HL-60/S4 treated with phorbol 12-myristate 13-acetate at 8.2 ng/mL for 4 days and 3 days (cell line): ENCODE measurements around the gene CPEB2.
"Not testable (repeated sequence)": the region's sequence is repeated elsewhere in the genome, so short reads cannot be mapped to it uniquely, and the experiment has no call there.

Experiments
- in situ Hi-C: fragments of 300-500 bp; cut with MboI; formaldehyde crosslinking; loops from 2 replicates; pipeline ENCODE4 v1.15.0; 2022; ENCODE audit warnings: low sequenced_read_pairs

CPEB2 gene

GRCh38 chr4:15042529-15043167 is 40.4 kb downstream of the CPEB2 start:
- in situ Hi-C loops = no loop called here

GRCh38 chr4:15043226-15043625 is 40.9 kb downstream of the CPEB2 start:
- in situ Hi-C loops = no loop called here

GRCh38 chr4:15043922-15044321 is 41.6 kb downstream of the CPEB2 start:
- in situ Hi-C loops = no loop called here

- in situ Hi-C loops = no loop called here
Measured at GRCh38 chr4:15054541-15054940, 52.3 kb downstream of the CPEB2 start.

GRCh38 chr4:15060213-15060612 is 57.9 kb downstream of the CPEB2 start:
- in situ Hi-C loops = no loop called here

- in situ Hi-C loops = no loop called here
Measured at GRCh38 chr4:15063341-15063740, 61.1 kb downstream of the CPEB2 start.

GRCh38 chr4:15065516-15065915 is 63.2 kb downstream of the CPEB2 start:
- in situ Hi-C loops = no loop called here

- in situ Hi-C loops = no loop called here
Measured at GRCh38 chr4:15066140-15066539, 63.9 kb downstream of the CPEB2 start.

- in situ Hi-C loops = no loop called here
Measured at GRCh38 chr4:15068298-15068697, 66.0 kb downstream of the CPEB2 start.

- in situ Hi-C loops = no loop called here
Measured at GRCh38 chr4:15075875-15076274, 73.6 kb downstream of the CPEB2 start.

GRCh38 chr4:15077969-15078368 is 75.7 kb downstream of the CPEB2 start:
- in situ Hi-C loops = no loop called here

- in situ Hi-C loops = no loop called here
Measured at GRCh38 chr4:15078682-15079642, 76.7 kb downstream of the CPEB2 start.

GRCh38 chr4:15084780-15085179 is 82.5 kb downstream of the CPEB2 start:
- in situ Hi-C loops = no loop called here

- in situ Hi-C loops = not testable (repeated sequence)
Measured at GRCh38 chr4:15085762-15086161, 83.5 kb downstream of the CPEB2 start.

- in situ Hi-C loops = not testable (repeated sequence)
Measured at GRCh38 chr4:15086259-15086658, 84.0 kb downstream of the CPEB2 start.

- in situ Hi-C loops = no loop called here
Measured at GRCh38 chr4:15088394-15089035, 86.2 kb downstream of the CPEB2 start.

- in situ Hi-C loops = no loop called here
Measured at GRCh38 chr4:15089979-15090378, 87.7 kb downstream of the CPEB2 start.

GRCh38 chr4:15100380-15100779 is 98.1 kb downstream of the CPEB2 start:
- in situ Hi-C loops = no loop called here

- in situ Hi-C loops = no loop called here
Measured at GRCh38 chr4:15100994-15101695, 98.9 kb downstream of the CPEB2 start.

- in situ Hi-C loops = no loop called here
Measured at GRCh38 chr4:15104825-15105224, 102.5 kb downstream of the CPEB2 start.

GRCh38 chr4:15106399-15106798 is 104.1 kb downstream of the CPEB2 start:
- in situ Hi-C loops = no loop called here
